ENCODE data around the gene ATN1.

- TF ChIP-seq TAF1 (IDR thresholded peaks at IDR 0.05; ENCODE audit: borderline replicate concordance, low read depth, low read length) (no peak), POLR2A (IDR thresholded peaks at IDR 0.05; ENCODE audit: low read depth, low read length) (peak; percentile 6; the same call in 1 of the 2 replicates), POLR2AphosphoS5 (IDR thresholded peaks at IDR 0.05; ENCODE audit: low read depth, low read length) (no peak)
These were observed 29.5 kb downstream of the ATN1 start for GRCh38 chr12:6957151-6957701.

Measured in GM12892 (cell line).